ENCODE data around the gene SLC2A1. TPM values are rescaled to one million over a fixed set of nuclear protein-coding genes. Genes with fewer than 3 reads are reported as not detected.

Gene SLC2A1
- total RNA-seq, 2 donors from 2014 or later, result 105 to 131 TPM

DNA sequence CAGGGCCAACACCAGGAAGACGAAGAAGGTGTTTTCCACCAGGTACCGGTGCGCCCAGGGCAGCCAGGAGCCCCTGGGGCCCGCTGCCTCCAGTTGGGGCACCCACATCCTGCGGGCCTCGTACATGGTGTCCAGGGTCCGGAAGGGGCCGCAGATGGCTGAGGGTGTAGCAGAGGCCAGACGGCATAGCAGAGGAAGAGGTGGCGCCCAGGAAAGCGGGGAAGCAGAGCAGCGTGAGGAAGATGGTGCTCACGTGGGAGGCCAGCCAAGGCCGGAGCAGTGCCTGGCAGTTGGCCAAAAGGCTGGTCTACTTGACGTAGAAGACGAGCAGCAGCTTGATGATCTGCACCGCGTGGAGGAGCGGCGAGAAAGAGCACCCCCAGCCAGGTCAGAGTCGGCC is 71.9 kb downstream of the SLC2A1 start:
- DNase-seq (ENCODE audit: low spot score), result no peak
- ATAC-seq, result peak in 1 of 2 donors; percentile 36

DNA sequence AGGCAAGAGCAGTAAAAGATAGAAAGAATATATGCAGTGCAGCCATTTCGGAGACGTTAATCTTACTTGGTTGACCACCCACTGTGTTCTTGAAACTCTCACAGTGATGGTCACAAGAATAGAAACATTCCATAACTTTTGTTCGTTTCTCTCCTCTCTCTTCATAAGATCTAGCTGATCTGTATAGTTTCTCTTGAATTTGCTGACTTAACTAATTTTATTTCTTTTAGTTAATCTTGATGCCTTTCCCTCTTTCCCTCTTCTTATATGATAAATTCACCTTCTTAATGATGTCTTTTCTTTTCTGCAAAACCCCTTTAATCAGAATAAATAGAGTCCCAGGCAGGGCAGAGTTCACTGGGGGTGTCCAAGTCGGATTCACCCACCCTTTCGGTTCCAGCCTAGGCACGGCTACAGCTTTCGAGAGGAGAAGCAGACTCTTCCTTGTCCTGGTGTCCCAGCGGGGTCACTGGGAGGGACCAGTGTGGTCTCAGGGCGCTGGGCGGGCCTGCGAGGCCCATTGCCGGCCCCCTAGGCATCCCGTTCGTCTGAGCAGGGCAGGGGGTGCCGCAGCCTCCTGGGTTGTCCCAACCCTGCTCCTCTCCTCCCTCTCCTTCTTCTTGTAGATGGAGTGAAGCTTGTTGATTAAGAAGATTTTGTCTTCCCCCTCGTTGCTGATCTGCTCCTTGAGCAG is 72.5 kb downstream of the SLC2A1 start:
- Mint-ChIP-seq H3K4me3 (no peak overlapping the region), H3K4me1 (ENCODE audit: low read depth in 2 of 2) (no peaks in the 10 kb centered on the region)

More for the DNA sequence above, 71.9 kb downstream of the SLC2A1 start:
- Mint-ChIP-seq H3K4me3 (no peak overlapping the region), H3K27me3 (peaks cover 9 to 15% of the 10 kb centered on the region in 2 donors), H3K27ac (no peak overlapping the region), H3K4me1 (ENCODE audit: low read depth in 2 of 2) (no peaks in the 10 kb centered on the region), H3K9me3 (no peaks in the 10 kb centered on the region), H3K36me3 (no peaks in the 10 kb centered on the region)

DNA sequence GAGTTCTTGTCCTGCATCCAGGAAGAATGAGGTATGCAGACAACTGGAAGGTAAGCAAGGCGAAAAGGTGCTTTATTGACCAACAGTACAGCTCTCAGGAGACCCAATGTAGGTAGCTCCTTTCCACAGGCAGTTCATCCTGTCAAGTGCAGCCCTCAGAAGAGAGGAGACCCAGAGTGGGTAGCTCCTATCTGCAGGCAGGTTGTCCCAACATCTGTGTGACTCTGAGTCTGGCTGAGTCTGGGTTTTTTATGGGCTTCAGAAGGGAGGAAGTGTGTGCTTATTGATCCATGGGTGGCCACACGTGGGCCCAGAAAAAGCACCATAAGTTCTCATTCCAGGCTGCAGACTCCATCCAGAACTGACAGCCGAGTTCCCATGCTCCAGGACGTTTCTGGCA is 78.3 kb downstream of the SLC2A1 start:
- no peaks in the 10 kb centered on the region for H3K4me1 Mint-ChIP-seq (ENCODE audit: low read depth in 2 of 2)
- peaks cover 28 to 34% of the 10 kb centered on the region in 2 donors for H3K27me3 Mint-ChIP-seq
- no peak overlapping the region for H3K27ac Mint-ChIP-seq
- no peak overlapping the region for H3K4me3 Mint-ChIP-seq
- ATAC-seq, result no peak
- DNase-seq (ENCODE audit: low spot score), result no peak
- no peaks in the 10 kb centered on the region for H3K9me3 Mint-ChIP-seq
- H3K36me3 Mint-ChIP-seq, result no peaks in the 10 kb centered on the region

More for the DNA sequence above, 72.5 kb downstream of the SLC2A1 start:
- ATAC-seq (no peak), DNase-seq (ENCODE audit: low spot score) (no peak)
- Mint-ChIP-seq H3K9me3 (no peaks in the 10 kb centered on the region), H3K36me3 (no peaks in the 10 kb centered on the region), H3K27ac (no peak overlapping the region), H3K27me3 (peaks cover 7 to 10% of the 10 kb centered on the region in 2 donors)

DNA sequence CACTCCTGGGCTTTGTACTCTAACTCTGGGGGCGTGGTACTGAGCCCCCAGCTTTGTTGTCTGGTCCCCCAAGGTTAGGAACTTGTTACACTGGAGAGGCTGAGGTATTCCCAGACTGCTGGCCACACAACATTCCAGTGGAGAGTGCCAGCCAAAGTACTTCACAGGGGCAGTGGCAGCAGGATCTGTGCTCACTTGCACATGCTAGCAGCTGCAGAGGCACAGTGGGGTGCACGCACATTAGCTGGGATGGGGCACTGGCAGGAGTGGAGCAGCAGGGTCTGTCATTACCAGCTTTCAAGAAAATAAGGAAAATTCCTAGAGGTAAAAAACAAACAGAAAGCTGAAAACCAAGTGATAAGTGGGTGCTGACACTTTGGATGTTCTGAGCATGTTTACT is 81.3 kb downstream of the SLC2A1 start:
- H3K4me1 Mint-ChIP-seq (ENCODE audit: low read depth in 2 of 2), result no peaks in the 10 kb centered on the region
- no peak for ATAC-seq
- H3K36me3 Mint-ChIP-seq, result peaks cover 6% of the 10 kb centered on the region
- H3K9me3 Mint-ChIP-seq, result peaks cover 4% of the 10 kb centered on the region
- no peak overlapping the region for H3K27ac Mint-ChIP-seq
- H3K4me3 Mint-ChIP-seq, result no peak overlapping the region
- peaks cover 34 to 36% of the 10 kb centered on the region in 2 donors for H3K27me3 Mint-ChIP-seq
- DNase-seq (ENCODE audit: low spot score), result no peak

DNA sequence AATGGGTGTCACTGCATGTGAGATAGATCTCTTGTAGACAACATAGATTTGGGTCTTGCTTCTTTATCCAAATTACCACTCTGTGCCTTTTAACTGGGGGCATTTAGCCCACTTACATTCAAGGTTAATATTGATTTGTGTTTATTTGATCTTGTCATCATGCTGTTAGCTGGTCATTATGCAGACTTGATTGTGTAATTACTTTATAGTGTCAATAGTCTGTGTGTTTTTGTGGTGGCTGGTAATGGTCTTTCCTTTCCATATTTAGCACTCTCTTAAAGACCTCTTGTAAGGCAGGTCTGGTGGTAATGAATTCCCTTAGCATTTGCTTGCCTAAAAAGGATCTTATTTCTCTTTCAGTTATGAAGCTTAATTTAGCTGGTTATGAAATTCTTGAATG is 82.7 kb downstream of the SLC2A1 start:
- no peak for DNase-seq (ENCODE audit: low spot score)
- Mint-ChIP-seq H3K27ac (no peak overlapping the region), H3K4me3 (no peak overlapping the region), H3K4me1 (ENCODE audit: low read depth in 2 of 2) (no peaks in the 10 kb centered on the region), H3K9me3 (peaks cover 4% of the 10 kb centered on the region), H3K36me3 (peaks cover 6% of the 10 kb centered on the region), H3K27me3 (peaks cover 34 to 36% of the 10 kb centered on the region in 2 donors)
- no peak for ATAC-seq

Other genes starting within 250 kb of the SLC2A1 start
- not detected for gene CLDN19, start 218.6 kb downstream of the SLC2A1 start, total RNA-seq
- gene P3H1, start 191.8 kb downstream of the SLC2A1 start, total RNA-seq, result 10 to 100 TPM; 35.7 to 52.3 TPM
- 1 to 10 TPM; 8.7 to 9.5 TPM for gene C1orf50, start 191.6 kb downstream of the SLC2A1 start, total RNA-seq
- 1 to 10 TPM in 1 of 2 donors, under 1 TPM in 1; 0.55 to 1.9 TPM for gene TMEM269, start 173.9 kb downstream of the SLC2A1 start, total RNA-seq
- 1 to 10 TPM; 2.5 to 4.0 TPM for gene ERMAP, start 141.7 kb downstream of the SLC2A1 start, total RNA-seq
- gene SVBP, start 141.5 kb downstream of the SLC2A1 start, total RNA-seq, result 10 to 100 TPM in 1 of 2 donors, 1 to 10 TPM in 1; 8.4 to 10.7 TPM
- gene ZNF691, start 112.3 kb downstream of the SLC2A1 start, total RNA-seq, result 10 to 100 TPM; 10.1 to 14.0 TPM
- 100 to 1,000 TPM in 1 of 2 donors, 10 to 100 TPM in 1; 76.4 to 152 TPM for gene EBNA1BP2, start 213.4 kb upstream of the SLC2A1 start, total RNA-seq
- gene CFAP57, start 213.5 kb upstream of the SLC2A1 start, total RNA-seq, result under 1 TPM in 1 of 2 donors, not detected in 1; 0.25 TPM

Data from natural killer cell treated with Interleukin-12 subunit alpha and Interleukin-12 subunit beta and Interleukin-15 and Interleukin-18, amount 100 ng/mL, for 72 hours (primary cell).